H1 (cell line): ENCODE measurements around the gene MEGF11. TPM values are rescaled to one million over a fixed set of nuclear protein-coding genes. Genes with fewer than 3 reads are reported as not detected.

ENCODE experiments used
- EP300 ChIP-seq, 2 experiments: IDR thresholded peaks; 1 replicate in 1 of 2; 2 replicates in 1 of 2; pipeline ENCODE4 v1.6.1; 2011 to 2012; ENCODE audit warnings: low read depth in 2 of 2, low read length in 2 of 2, mild to moderate bottlenecking in 2 of 2, borderline replicate concordance in 1 of 2, inconsistent platforms in 1 of 2, moderate library complexity in 1 of 2
- polyA plus RNA-seq, 7 experiments: library from polyadenylated mRNA; depleted of rRNA in 3 of 7; stranded (reverse) in 5 of 7; unstranded in 2 of 7; fragments of >200 nt in 5 of 7; fragments of 200-250 nt in 2 of 7; gene quantifications; 1 replicate in 5 of 7; 2 replicates in 1 of 7; 4 replicates in 1 of 7; pipeline versions ENCODE4 v1.2.1 to v1.2.3, GENCODE V29; 2011 to 2013; ENCODE audit warnings: missing spikeins in 2 of 7, mixed read lengths in 2 of 7
- total RNA-seq: library from RNA; stranded (reverse); fragmentation: NEBNext Ultra II Directional; extraction: Animal tissue kit (Norgen Biotek cat#: 25700); gene quantifications from 2 replicates; pipeline ENCODE4 v1.2.1, GENCODE V29; 2021

The MEGF11 gene
- total and polyA plus RNA-seq, 2 of the 8 experiments (the other 6 are each of a cell fraction or from before 2014, with no cell fraction given), result 4.4 to 4.8 TPM

DNA sequence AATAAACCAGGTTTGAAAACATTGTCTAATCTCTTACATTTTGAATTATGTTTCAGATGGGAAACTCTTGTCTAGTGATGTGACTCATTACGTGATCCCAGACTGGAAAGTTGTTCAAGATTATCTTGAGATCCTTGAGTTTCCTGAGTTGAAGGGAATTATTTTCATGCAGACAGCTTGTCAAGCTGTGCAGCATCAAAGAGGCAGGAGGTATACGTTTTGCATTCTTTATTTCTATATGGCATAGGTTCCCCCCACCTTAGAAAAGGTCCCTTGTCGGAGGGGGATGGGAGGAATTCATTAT, 41.3 kb upstream of the MEGF11 start (continued):
- no peak for TF ChIP-seq EP300 (IDR thresholded peaks at IDR 0.05; ENCODE audit: borderline replicate concordance in 1 of 2, low read depth in 2 of 2, low read length in 2 of 2)
